Thymus (tissue), 11 donors: Measurements from ENCODE around the gene SPAAR. TPM values are rescaled to one million over a fixed set of nuclear protein-coding genes. Genes with fewer than 3 reads are reported as not detected.

ENCODE experiments used
- DNase-seq, 9 donors: peaks; one replicate each; pipeline ENCODE4 v3.0.0-alpha.2; 2013; ENCODE audit warnings: low spot score in 9 of 9, low read depth in 6 of 9, missing footprints in 1 of 9
- H3K27ac ChIP-seq, 2 donors: one replicate each; pipeline ENCODE4 v1.5.1; 2013; ENCODE audit warnings: control low read depth in 1 of 2, low read depth in 1 of 2, low read length in 1 of 2, mild to moderate bottlenecking in 1 of 2, moderate library complexity in 1 of 2
- H3K27me3 ChIP-seq, 2 donors: one replicate each; pipeline ENCODE4 v1.5.1; 2013; ENCODE audit warnings: low read length in 1 of 2; ENCODE audit not compliant: control insufficient read depth in 2 of 2, insufficient read depth in 1 of 2
- H3K36me3 ChIP-seq, 2 donors: one replicate each; pipeline ENCODE4 v1.5.1; 2013; ENCODE audit warnings: low read length in 1 of 2, mild to moderate bottlenecking in 1 of 2, moderate library complexity in 1 of 2; ENCODE audit not compliant: control insufficient read depth in 2 of 2, insufficient read depth in 2 of 2
- H3K4me1 ChIP-seq, 2 donors: one replicate each; pipeline ENCODE4 v1.5.1; 2013; ENCODE audit warnings: low read length in 2 of 2; ENCODE audit not compliant: control insufficient read depth in 2 of 2, insufficient read depth in 2 of 2
- H3K4me3 ChIP-seq, 2 donors: one replicate each; pipeline ENCODE4 v1.5.1; 2013; ENCODE audit warnings: low read length in 2 of 2, control low read depth in 1 of 2, mild to moderate bottlenecking in 1 of 2
- H3K9me3 ChIP-seq, 2 donors: one replicate each; pipeline ENCODE4 v1.5.1; 2013; ENCODE audit warnings: low read length in 1 of 2, mild to moderate bottlenecking in 1 of 2; ENCODE audit not compliant: control insufficient read depth in 2 of 2, insufficient read depth in 1 of 2
- WGBS: extraction: QIAGEN DNeasy Blood & Tissue Kit; methylation state at CpG from one replicate; pipeline ENCODE4 v1.1.7; 2013; 5-methylcytosine and 5-hydroxymethylcytosine counted together
- polyA plus RNA-seq: library from polyadenylated mRNA; stranded (reverse); fragments of 200-250 nt; gene quantifications from one replicate; pipeline ENCODE4 v1.2.3, GENCODE V29; 2013
- total RNA-seq: library from RNA; stranded (reverse); fragments of 120-200 nt; gene quantifications from one replicate; pipeline ENCODE4 v1.2.4, GENCODE V29; 2013
- donor health status: healthy.

The SPAAR gene
- total and polyA plus RNA-seq, 2 donors: 0.09 to 1.2 TPM

DNA sequence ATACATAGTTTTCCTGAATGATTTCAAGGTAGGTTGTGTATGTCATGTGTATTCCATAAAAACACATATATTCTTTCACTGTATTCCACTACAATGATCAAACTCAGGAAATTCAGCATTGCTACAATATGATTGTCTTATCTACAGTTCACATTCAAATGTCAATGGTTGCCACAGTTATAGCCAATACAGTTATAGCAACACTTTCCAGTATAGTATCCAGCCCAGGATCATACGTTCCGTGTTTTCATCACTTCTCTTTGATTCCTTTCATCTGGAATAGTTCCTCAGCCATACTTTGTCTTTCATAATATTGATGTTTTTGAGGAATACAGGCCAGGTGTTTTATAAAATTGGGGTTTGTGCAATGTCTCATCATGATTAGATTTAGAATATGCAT, 39.2 kb downstream of the SPAAR start:
- Histone ChIP-seq H3K4me1 (peaks cover 9 to 32% of the 10 kb centered on the region in 2 donors), H3K27ac (no peak overlapping the region), H3K36me3 (no peaks in the 10 kb centered on the region), H3K27me3 (no peaks in the 10 kb centered on the region), H3K9me3 (no peaks in the 10 kb centered on the region), H3K4me3 (no peak overlapping the region)
- WGBS: 94% methylated on average over 2 of the region's 2 CpGs
- no peak for DNase-seq

DNA sequence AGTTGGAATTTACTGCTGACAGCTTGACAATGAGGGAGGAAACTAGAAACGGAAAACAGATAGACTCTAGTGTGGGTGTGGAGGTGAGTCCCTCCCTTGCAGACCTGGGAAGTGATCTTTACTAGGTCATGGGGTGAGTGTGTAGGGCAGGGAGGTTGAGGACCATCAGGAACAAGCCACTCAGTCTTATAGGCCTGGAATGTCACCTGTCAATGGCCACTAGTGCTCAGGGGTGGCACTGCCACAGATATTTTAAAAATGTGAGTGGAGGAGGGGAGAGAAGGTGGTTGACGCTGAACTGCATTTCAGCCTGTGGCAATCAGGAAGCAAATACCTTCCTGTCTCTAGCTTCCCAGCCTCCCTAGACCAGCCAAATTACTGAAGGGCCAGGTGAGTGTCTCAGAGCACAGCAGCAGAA, 39.6 kb downstream of the SPAAR start:
- no peak overlapping the region for H3K4me3 ChIP-seq
- 65% methylated on average over 2 of the region's 2 CpGs for WGBS
- no peak overlapping the region for H3K27ac ChIP-seq
- no peaks in the 10 kb centered on the region for H3K27me3 ChIP-seq
- no peaks in the 10 kb centered on the region for H3K36me3 ChIP-seq
- DNase-seq: no peak
- peaks cover 5 to 27% of the 10 kb centered on the region in 2 donors for H3K4me1 ChIP-seq
- H3K9me3 ChIP-seq: no peaks in the 10 kb centered on the region

DNA sequence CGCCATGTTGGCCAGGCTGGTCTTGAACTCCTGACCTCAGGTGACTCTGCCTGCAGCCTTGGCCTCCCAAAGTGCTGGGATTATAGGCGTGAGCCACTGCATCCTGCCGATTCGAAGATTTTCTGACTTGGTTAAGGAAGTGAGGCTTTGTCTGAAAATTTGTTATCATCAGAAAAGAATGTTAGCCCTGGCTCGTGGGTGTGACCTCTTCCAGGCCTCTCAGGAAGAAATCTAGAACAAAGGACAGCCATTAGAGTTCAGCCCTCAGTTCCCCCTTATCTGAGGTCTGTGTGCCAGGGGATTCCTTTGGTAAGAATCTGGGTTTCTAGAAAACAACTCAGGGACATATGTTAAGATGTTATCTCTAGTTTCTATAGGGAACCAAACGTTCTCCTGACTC, 42.4 kb downstream of the SPAAR start:
- H3K36me3 ChIP-seq: no peaks in the 10 kb centered on the region
- H3K27ac ChIP-seq: no peak overlapping the region
- H3K27me3 ChIP-seq: no peaks in the 10 kb centered on the region
- peaks cover 0 to 6% of the 10 kb centered on the region in 2 donors for H3K4me1 ChIP-seq
- no peaks in the 10 kb centered on the region for H3K9me3 ChIP-seq
- 77% methylated on average over 6 of the region's 6 CpGs for WGBS
- no peak overlapping the region for H3K4me3 ChIP-seq
- DNase-seq: no peak

DNA sequence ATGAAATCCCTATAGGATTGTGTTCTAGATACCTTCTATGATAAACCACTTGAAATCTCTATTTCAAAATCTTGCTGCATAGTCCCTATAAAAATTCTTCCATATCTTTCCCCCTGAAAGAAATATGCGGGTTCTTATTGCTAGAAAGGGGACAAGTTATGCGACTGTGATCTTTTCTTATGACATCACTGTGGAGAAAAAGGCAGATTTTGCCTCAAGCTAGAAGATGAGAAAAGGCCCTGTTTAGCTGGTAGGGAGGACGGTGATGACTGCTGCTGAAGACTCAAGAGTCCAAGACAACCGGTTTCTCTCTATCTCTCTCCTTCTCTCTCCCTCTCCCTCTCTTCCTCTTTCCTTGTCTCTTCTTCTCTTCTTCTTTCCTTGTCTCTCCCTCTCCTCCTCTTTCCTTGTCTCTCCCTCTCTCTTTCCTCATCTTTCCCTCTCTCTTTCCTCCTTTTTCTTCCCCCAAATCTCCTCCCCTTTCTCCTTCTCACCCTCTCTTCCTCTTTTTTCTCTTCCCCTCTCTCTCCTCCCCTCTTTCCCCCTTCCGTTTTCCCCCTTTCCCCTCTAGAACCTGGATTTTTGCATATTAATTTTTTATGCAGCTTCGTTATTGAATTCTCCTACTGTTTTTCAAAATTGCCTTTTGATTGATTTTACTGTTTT, 43.4 kb downstream of the SPAAR start:
- no peak for DNase-seq
- 93% methylated on average over 6 of the region's 6 CpGs for WGBS
- Histone ChIP-seq H3K4me1 (peaks cover 0 to 6% of the 10 kb centered on the region in 2 donors), H3K27me3 (no peaks in the 10 kb centered on the region), H3K9me3 (no peaks in the 10 kb centered on the region), H3K4me3 (no peak overlapping the region), H3K36me3 (no peaks in the 10 kb centered on the region), H3K27ac (no peak overlapping the region)

DNA sequence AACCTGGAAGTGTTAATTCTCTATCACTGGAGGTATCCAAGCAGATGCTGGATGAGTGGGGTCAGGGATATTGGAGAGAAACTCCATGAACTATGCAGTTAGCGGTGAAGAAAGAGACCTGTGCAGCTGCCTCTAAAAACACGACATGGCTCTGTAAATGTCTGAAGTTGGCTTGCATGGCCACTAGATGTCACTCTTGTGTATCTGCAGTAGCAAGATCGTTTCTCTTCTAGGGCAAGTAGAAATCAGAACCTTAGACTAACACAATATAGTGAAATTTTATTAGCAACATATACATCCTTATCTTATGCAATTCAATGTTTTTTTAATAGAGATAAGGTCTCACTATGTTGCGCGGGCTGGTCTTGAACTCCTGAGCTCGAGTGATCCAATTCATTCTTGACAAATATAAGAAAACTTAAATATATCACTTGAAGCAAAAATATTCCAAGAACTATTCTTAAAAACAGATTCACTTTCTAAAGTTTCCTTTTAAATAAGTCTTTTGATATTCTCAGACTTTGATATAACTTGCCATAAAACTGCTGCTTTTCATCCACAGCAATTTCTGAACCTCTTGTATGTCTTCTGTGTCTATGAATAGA, 45.8 kb downstream of the SPAAR start:
- Histone ChIP-seq H3K27me3 (no peaks in the 10 kb centered on the region), H3K36me3 (no peaks in the 10 kb centered on the region), H3K4me3 (no peak overlapping the region), H3K4me1 (no peaks in the 10 kb centered on the region), H3K27ac (no peak overlapping the region), H3K9me3 (no peaks in the 10 kb centered on the region)
- peak in 7 of 9 donors; percentile 54 to 86 (median 69) for DNase-seq
- WGBS: 18% methylated on average over 6 of the region's 6 CpGs

DNA sequence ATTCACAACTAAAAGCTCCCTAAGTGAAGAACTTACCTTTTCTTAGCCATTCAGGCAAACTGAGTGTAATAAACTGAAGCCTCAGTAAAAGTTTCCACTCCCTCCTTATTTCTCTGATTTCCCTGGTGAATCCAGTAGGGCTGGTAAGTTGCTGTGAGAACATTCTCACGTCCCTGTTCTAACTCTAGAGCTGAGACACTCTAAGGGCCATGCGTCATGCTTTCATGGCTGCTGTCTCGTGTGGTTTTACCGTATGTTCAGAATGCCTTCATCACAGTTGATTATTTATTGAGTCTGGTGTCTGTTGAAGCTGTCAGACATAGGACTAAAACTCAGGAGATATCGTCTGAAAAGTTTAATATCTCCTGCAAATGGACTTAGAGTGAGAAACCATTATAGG, 47.4 kb downstream of the SPAAR start:
- DNase-seq: no peak
- H3K4me1 ChIP-seq: no peaks in the 10 kb centered on the region
- peaks cover 0 to 3% of the 10 kb centered on the region in 2 donors for H3K27me3 ChIP-seq
- H3K4me3 ChIP-seq: no peak overlapping the region
- H3K36me3 ChIP-seq: no peaks in the 10 kb centered on the region
- no peak overlapping the region for H3K27ac ChIP-seq
- 92% methylated on average over 5 of the region's 5 CpGs for WGBS
- no peaks in the 10 kb centered on the region for H3K9me3 ChIP-seq

- H3K9me3 ChIP-seq: no peaks in the 10 kb centered on the region
- H3K27ac ChIP-seq: no peak within 1 kb of the TSS
- no peaks in the 10 kb centered on the region for H3K36me3 ChIP-seq
- peaks cover 3 to 4% of the 10 kb centered on the region in 2 donors for H3K27me3 ChIP-seq
- no peaks in the 10 kb centered on the region for H3K4me1 ChIP-seq
- H3K4me3 ChIP-seq: no peak within 1 kb of the TSS
- WGBS: 89% methylated on average over 5 of the region's 5 CpGs
- no peak for DNase-seq
Observed at GRCh38 chr9:35958104-35958837, 49.0 kb downstream of the SPAAR start, which contains the start of gene OR2S2. Gene OR2S2, minus strand, starts transcription at chr9:35958154. Its CDS starts 56 bp downstream, at chr9:35958098.

GRCh38 chr9:35960039-35960655, 50.9 kb downstream of the SPAAR start:
- no peaks in the 10 kb centered on the region for H3K4me1 ChIP-seq
- no peak overlapping the region for H3K4me3 ChIP-seq
- no peak for DNase-seq
- H3K9me3 ChIP-seq: no peaks in the 10 kb centered on the region
- 77% methylated on average over 3 of the region's 3 CpGs for WGBS
- H3K27me3 ChIP-seq: peaks cover 3 to 4% of the 10 kb centered on the region in 2 donors
- H3K27ac ChIP-seq: no peak overlapping the region
- no peaks in the 10 kb centered on the region for H3K36me3 ChIP-seq
